Stimulated activated CD4-positive, alpha-beta T cell treated with anti-CD3 and anti-CD28 coated beads, Interleukin-2, amount 100 ng/mL, for 48 hours (primary cell): ENCODE results near the gene GMPR2.
"Not testable (repeated sequence)": the region's sequence is repeated elsewhere in the genome, so short reads cannot be mapped to it uniquely, and the experiment has no call there.

Experiments used
- DNase-seq, 2 donors: peaks; one replicate each; pipeline ENCODE4 v3.0.0-alpha.2; 2020

GMPR2 gene

GRCh38 chr14:24232645-24233537, at the start of gene GMPR2:
TSS of gene GMPR2 (plus strand) at chr14:24232929. CDS start at chr14:24233254, 325 bp downstream.
- DNase-seq = no peak

- no peak for DNase-seq
Measured at GRCh38 chr14:24183014-24183481, 49.7 kb upstream of the GMPR2 start.

GRCh38 chr14:24184104-24184970, 48.4 kb upstream of the GMPR2 start:
- no peak for DNase-seq

- DNase-seq = no peak
Measured at GRCh38 chr14:24185026-24185425, 47.7 kb upstream of the GMPR2 start.

- no peak for DNase-seq
Measured at GRCh38 chr14:24185741-24186140, 47.0 kb upstream of the GMPR2 start.

- DNase-seq = no peak
Measured at GRCh38 chr14:24186831-24187538, 45.7 kb upstream of the GMPR2 start.

- no peak for DNase-seq
Measured at GRCh38 chr14:24187539-24187915, 45.2 kb upstream of the GMPR2 start.

GRCh38 chr14:24188251-24189058, 44.3 kb upstream of the GMPR2 start, which contains the start of gene IPO4:
TSS of gene IPO4 (minus strand) at chr14:24188816. CDS start at chr14:24188787, 29 bp downstream.
- peak; percentile 91 to 92 for DNase-seq

- no peak for DNase-seq
Measured at GRCh38 chr14:24189059-24189375, 43.7 kb upstream of the GMPR2 start.

GRCh38 chr14:24189460-24189859, 43.3 kb upstream of the GMPR2 start:
- DNase-seq = no peak

- DNase-seq = no peak
Measured at GRCh38 chr14:24190416-24190815, 42.3 kb upstream of the GMPR2 start.

GRCh38 chr14:24192933-24193332, 39.8 kb upstream of the GMPR2 start:
- DNase-seq = no peak

- no peak for DNase-seq
Measured at GRCh38 chr14:24194186-24194872, 38.4 kb upstream of the GMPR2 start.

GRCh38 chr14:24194873-24195185, 37.9 kb upstream of the GMPR2 start:
- no peak for DNase-seq

GRCh38 chr14:24195186-24196070, 37.3 kb upstream of the GMPR2 start, which contains the start of gene TM9SF1:
TSS of gene TM9SF1 (minus strand) at chr14:24195441. CDS start at chr14:24195019, 422 bp downstream.
- peak; percentile 76 to 79 for DNase-seq

GRCh38 chr14:24196071-24197055, 36.4 kb upstream of the GMPR2 start:
- DNase-seq = no peak

GRCh38 chr14:24197056-24197450, 35.7 kb upstream of the GMPR2 start:
- no peak for DNase-seq

GRCh38 chr14:24198814-24199524, 33.8 kb upstream of the GMPR2 start:
- DNase-seq = no peak

GRCh38 chr14:24202538-24202937, 30.2 kb upstream of the GMPR2 start:
- not testable (repeated sequence) for DNase-seq
